ENCODE results near the gene ZNF774.

Gene ZNF774

DNA sequence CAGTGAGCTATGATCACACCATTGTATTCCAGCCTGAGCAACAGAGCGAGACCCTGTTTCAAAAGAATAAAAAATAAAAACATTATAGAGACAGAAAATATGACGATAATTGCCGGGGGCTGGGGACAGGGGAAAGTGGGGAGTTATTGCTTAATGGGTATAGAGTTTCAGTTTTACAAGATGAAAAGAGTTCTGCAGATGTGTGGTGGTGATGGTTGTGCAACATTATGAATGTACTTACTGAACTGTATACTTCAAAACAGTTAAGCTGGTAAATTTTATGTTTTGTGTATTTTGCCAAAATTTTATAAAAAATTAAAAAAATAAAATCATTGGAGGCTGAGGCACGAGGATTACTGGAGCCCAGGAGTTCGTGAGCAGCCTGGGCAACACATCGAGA is 24.8 kb upstream of the ZNF774 start:
- H3K4me3 ChIP-seq (ENCODE audit: low read depth, low read length), result no peak overlapping the region
- TF ChIP-seq, protein P1, sequence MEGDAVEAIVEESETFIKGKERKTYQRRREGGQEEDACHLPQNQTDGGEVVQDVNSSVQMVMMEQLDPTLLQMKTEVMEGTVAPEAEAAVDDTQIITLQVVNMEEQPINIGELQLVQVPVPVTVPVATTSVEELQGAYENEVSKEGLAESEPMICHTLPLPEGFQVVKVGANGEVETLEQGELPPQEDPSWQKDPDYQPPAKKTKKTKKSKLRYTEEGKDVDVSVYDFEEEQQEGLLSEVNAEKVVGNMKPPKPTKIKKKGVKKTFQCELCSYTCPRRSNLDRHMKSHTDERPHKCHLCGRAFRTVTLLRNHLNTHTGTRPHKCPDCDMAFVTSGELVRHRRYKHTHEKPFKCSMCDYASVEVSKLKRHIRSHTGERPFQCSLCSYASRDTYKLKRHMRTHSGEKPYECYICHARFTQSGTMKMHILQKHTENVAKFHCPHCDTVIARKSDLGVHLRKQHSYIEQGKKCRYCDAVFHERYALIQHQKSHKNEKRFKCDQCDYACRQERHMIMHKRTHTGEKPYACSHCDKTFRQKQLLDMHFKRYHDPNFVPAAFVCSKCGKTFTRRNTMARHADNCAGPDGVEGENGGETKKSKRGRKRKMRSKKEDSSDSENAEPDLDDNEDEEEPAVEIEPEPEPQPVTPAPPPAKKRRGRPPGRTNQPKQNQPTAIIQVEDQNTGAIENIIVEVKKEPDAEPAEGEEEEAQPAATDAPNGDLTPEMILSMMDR (IDR thresholded peaks at IDR 0.05; ENCODE audit: low read depth, low read length), result no peak

DNA sequence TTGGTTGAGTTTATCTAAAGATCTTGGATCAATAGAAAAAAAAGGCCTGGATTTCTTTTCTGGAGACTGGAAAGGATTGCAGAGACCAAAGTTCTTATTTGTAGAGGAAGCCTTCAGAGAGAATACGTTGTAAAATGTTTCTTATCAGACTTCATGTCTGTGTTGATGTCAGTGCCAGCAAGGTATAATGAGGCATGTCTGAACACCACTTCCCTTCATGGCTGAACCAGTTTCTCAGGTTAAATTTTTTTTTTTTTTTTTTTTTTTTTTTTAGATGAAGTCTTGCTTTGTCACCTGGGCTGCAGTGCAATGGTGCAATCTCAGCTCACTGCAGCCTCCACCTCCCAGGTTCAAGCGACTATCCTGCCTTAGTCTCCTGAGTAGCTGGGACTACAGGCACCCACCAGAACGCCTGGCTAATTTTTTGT is 17.8 kb upstream of the ZNF774 start:
- TF ChIP-seq, protein P1 (IDR thresholded peaks at IDR 0.05; ENCODE audit: low read depth, low read length), result no peak
- H3K4me3 ChIP-seq (ENCODE audit: low read depth, low read length), result no peak overlapping the region

- TF ChIP-seq, protein P1 (IDR thresholded peaks at IDR 0.05; ENCODE audit: low read depth, low read length), result no peak
- no peak overlapping the region for H3K4me3 ChIP-seq (ENCODE audit: low read depth, low read length)
These were observed 15.4 kb upstream of the ZNF774 start for GRCh38 chr15:90336705-90337141.

DNA sequence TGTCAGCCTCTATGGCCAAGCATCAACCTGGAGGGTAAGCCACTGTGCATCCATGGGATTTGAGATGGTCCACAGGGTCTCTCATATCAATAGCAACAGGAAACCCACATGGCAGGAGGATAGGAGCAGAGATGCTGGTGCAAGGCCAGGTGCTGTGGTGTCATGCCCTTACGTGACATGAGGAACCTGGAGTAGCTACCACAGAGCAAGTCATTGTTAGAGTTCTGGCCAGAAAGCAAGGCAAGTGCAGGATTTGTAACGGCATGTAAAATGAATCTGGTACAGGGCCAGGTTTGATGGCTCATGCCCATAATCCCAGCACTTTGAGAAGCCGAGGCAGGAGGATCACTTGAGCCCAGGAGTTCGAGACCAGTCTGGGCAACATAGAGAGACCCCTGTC is 14.8 kb upstream of the ZNF774 start:
- TF ChIP-seq, protein P1 (IDR thresholded peaks at IDR 0.05; ENCODE audit: low read depth, low read length), result no peak

DNA sequence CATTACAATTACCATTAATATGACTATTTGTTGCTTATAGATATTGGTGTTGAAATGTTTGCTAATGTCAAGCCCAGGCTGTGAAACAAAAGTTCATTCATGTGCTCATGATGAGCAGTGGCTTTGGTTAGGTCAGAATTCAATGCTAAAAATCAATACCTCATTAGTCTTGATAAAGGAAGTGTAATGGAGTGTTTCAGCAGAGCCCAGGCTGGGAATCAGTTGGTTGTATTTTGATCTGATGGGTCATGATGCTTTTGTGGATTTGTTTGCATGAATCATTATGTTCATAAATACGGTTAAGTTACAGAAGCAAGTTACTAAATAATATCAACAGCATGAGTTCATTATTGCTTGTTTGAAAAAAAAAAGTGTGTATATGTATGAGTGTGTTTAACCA is 13.6 kb upstream of the ZNF774 start:
- H3K4me3 ChIP-seq (ENCODE audit: low read depth, low read length), result no peak overlapping the region
- TF ChIP-seq, protein P1 (IDR thresholded peaks at IDR 0.05; ENCODE audit: low read depth, low read length), result no peak

More for the DNA sequence above, 14.8 kb upstream of the ZNF774 start:
- no peak overlapping the region for H3K4me3 ChIP-seq (ENCODE audit: low read depth, low read length)

DNA sequence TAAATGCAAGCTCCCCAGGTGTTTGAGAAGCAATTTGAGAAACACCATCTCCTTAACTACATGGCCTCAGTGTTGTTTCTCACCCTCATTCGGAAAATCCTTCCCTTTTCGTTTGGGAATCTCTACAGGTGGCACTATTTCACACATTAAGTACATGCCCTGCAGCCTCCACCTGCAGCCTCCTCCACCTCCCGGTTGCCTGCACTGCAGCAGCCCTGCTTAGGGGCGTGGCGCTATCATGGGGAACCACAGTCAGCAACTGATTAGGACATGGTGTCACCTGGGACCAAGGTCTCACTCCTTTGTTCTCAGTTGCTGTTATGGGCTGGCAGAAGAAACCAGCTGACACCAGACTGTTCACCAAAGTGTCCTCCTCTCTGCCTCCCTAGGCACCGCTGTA is 11.7 kb upstream of the ZNF774 start:
- no peak overlapping the region for H3K4me3 ChIP-seq (ENCODE audit: low read depth, low read length)
- TF ChIP-seq, protein P1 (IDR thresholded peaks at IDR 0.05; ENCODE audit: low read depth, low read length), result no peak

GRCh38 chr15:90343302-90343790 is 8.7 kb upstream of the ZNF774 start:
- TF ChIP-seq, protein P1 (IDR thresholded peaks at IDR 0.05; ENCODE audit: low read depth, low read length), result no peak
- H3K4me3 ChIP-seq (ENCODE audit: low read depth, low read length), result no peak overlapping the region

Measured in WI38 (cell line).